ENCODE results near the gene GPR17.

The GPR17 gene

GRCh38 chr2:127630096-127630863, 15.7 kb upstream of the GPR17 start:
- no peak for DNase-seq (ENCODE audit: low read depth)

DNA sequence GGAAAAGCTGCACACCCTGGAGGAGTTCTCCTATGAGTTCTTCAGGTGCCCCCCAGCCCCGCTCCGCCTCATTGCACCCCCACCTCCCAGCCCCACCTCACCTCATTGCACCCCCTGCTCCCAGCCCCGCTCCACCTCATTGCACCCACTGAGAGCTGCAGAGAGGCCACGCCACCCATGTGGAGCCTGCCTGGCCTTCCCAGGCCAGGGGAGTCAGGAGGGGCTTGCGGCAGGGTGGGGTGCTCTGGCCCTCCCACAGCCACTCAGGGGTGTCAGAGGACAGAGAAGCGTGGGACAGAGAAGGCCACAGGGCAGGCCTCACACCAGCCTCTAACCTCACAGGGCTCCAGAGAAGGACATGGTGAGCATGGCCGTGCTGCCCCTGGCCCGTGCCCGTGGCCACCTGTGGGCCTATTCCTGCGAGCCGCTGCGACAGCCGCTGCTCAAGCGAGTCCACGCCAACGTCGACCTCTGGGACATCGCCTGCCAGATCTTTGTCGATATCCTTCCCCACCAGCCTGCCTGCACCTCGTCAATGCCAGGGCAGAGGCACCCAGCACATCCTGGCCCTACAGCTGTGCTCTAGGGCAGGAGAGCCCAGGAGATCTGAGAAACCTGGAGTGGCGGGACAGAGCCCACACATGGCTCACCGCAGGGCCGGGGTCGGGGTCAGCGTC, 15.0 kb upstream of the GPR17 start:
- no peak for DNase-seq (ENCODE audit: low read depth)

DNA sequence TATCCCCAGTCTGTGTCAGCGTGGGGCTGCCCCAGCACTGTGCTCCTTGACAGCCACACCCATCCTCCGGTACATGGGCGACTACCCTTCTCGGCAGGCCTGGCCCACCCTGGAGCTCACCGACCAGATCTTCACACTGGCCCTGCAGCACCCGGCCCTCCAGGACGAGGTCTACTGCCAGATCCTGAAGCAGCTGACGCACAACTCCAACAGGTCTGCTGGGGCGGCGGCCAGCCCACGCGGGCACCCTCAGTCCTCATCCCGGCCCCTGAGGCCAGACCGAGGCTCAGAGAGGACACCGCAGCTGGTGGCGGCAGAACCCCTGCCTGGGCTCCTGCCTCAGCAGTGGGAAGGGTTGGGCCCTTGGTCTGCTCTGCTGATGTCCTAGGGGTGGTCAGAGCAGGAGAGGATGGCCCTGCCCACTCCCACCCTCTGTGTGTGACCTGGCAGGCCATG, 14.4 kb upstream of the GPR17 start:
- no peak for DNase-seq (ENCODE audit: low read depth)

DNA sequence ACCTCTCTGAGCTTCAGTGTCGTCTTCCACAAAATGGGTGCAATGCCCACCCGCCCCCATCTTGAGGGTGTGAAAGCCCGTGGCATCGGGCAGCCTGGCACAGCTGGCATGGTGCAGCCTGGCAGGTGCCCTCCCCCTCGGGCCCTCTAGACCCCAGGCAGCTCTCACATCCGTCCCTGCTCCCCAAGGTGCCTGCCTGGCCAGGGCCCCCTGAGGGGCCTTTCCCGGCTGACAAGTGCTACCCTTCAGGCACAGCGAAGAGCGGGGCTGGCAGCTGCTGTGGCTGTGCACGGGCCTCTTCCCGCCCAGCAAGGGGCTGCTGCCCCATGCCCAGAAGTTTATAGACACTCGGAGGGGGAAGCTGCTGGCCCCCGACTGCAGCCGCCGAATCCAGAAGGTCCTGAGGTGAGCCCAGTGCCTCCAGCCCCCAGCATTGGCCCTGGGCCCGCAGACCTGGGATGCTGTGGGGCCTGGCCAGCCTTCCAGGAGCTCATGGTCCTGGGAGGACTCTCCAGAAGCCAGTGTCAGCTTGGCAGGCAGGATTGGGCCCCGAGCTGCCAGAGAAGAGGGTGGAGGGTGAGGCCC, 13.9 kb upstream of the GPR17 start:
- DNase-seq (ENCODE audit: low read depth), result no peak

DNA sequence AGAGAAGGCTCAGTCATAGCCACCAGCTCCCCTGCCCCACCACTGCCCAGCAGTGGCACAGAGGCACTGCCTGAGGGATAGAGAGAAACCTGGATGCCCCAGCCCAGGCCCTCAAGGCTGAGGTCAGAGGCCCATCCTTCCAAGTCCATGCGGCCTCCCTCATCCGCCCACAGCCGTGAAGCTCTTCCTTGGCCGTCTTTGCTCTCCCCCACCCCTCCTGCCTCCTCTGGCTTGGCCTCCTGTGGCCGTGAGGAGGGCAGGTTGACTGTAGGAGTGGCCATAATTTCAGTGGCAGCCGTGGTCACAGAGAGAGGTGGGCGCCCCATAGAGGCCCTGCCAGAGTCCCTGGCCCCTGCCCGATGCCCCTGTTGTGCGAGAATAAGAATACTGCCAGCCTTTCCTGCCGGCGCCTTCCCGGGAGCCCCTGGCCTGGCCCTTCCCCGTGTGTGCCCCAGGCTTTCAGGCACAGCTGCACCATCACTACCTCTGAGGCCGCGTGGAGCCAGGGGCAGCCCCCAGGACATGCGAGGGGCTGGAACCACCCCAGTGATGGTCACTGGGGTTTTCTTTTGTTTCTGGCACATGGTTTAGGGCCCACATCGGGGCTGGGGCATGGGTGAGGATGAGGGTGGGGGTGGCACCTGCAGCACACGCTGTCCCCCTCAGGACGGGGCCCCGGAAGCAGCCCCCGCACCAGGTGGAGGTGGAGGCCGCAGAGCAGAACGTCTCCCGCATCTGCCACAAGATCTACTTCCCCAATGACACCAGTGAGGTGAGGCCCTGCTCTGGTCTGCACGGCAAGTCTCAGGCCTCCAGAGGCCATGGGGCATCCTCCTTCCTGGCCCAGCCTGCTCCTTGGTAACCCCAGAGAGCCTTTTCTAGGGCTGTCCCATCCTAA, 13.1 kb upstream of the GPR17 start:
- no peak for DNase-seq (ENCODE audit: low read depth)

DNA sequence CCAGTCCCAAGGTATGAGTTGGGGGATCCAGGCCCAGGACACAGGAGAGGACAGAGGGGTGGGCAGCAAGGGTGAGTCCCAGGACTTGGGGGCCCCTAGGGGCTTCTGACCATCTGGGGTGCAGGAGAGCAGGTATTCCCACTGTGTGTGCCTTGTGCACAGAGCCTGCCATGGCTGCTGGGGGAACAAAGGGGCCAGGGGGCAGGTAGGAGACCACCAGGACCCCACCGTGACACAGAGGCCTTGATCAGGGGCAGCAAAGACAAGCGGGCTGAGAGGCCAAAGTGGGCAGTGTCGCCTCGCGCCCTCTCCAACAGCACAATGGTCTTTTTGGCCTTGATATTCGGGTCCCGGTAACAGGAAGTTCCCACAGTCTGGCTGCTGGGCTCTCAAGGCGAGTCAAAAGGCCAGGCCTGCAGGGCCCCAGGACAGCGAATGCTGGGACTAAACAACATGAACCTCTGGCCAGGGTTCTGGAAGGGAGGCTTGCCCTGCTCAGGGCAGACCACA, 12.3 kb upstream of the GPR17 start:
- no peak for DNase-seq (ENCODE audit: low read depth)

DNA sequence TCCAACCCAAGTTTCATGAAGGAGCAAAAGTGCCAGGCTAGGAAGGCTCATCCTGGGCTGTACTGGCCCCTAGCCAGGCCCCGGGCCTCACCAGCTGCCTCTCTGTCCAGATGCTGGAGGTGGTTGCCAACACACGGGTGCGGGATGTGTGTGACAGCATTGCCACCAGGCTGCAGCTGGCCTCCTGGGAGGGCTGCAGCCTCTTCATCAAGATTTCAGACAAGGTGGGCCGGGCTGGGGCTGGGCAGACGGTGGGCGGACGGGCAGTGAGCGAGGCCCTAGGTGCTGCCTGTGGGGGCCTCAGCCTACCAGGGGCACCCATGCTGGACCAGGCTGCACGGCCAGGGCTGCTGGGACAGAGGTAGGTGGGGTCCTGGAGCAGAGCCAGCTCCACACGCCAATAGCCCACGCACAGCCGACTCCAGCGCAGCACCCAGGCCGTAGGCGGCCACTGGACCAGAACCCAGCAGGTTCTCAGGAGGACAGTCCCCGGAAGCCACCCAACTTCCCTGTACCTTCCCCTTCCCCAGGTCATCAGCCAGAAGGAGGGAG, 11.8 kb upstream of the GPR17 start:
- DNase-seq (ENCODE audit: low read depth), result no peak

DNA sequence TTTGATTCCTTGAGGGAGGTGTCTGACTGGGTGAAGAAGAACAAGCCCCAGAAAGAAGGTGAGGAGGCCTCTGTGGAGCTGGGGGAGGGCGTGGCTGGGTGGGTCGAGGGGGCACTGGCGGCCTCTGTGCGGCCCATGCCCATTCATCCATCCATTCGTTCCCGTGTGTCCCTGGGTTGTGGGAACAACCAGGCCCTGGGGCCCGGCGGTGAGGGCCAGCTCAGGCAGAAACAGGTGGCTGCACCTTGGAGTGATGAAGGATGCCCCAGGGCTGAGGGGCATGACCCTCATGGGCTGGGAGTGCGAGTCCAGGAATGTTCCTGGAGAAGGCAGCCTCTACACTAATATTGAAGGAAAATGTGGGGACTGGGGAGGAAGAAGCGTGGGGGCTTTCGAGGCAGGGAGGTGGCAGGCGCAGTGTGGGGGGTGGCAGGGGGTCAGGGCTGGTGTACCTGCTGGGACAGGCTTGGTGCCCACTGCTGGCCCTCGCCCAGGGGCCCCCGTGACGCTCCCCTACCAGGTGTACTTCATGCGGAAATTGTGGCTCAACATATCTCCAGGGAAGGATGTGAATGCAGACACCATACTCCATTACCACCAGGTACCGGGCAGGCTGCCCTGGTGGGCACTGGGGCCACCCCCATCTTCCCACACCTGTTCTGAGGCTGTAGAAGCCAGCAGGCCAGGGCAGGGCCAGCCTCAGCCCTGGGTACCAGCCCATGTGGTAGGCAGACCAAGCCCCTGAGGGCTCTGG, 11.2 kb upstream of the GPR17 start:
- no peak for DNase-seq (ENCODE audit: low read depth)

DNA sequence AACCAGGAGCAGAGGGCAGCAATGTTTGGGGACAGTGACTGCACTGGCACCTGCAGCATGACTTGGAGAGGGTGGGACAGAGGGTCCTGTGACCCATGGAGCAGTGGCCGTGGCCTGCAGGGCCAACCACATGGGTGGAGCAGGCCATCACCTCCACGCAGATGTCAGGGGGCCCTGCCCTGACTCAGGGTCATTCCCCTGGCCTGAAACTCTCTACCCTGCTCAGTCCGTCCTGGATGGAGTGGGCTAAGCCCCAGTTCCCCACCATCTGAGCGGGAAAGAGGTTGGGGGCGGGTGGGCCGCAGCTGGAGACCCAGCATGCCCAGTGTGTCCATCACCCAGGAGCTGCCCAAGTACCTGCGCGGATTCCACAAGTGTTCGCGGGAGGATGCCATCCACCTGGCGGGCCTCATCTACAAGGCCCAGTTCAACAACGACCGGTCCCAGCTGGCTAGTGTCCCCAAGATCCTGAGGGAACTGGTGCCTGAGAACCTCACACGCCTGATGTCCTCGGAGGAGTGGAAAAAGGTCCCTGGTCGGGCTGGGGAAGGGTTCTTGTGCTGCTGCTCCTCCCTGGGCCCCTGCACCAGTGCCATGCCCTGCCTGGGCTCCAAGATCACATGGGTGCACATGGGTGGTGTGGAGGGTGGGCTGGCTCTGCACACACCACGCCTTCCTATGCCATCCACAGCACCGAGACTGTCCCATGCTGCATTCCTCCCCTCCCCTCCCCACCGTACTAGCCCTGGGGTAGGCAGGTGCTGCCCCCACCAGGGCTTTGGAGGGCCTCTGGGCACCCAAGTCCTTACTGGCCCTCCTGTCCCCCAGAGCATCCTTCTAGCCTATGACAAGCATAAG, 10.3 kb upstream of the GPR17 start:
- DNase-seq (ENCODE audit: low read depth), result no peak

- no peak for DNase-seq (ENCODE audit: low read depth)
These were observed 9.4 kb upstream of the GPR17 start for GRCh38 chr2:127636248-127637235.

- no peak for DNase-seq (ENCODE audit: low read depth)
These were observed 8.7 kb upstream of the GPR17 start for GRCh38 chr2:127637236-127637630.

DNA sequence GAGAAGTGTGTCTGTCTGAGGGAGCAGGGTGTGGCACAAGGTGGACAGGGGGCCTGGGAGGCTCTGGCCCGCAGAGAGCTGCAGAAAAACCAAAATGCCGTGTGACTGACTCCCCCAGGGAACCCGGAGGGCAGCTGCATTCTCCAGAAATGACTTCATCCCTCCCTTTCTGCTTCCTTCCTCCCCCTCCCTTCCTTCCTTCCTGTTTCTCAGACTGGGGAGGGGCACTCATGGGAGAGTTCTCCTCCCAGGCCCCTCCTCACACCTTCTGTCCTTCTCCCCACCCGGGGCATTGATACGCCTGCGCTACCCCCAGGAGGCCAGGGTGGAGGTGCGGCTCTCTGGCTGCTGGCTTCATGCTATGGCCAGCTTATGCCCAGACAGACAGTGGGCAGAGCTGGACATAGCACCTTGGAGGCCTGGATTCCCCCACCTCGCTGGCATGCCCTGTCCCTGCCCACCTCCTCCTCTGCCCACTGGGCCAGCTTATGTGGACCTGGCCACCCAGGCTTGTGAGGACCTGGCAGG, 8.2 kb upstream of the GPR17 start:
- no peak for DNase-seq (ENCODE audit: low read depth)

DNA sequence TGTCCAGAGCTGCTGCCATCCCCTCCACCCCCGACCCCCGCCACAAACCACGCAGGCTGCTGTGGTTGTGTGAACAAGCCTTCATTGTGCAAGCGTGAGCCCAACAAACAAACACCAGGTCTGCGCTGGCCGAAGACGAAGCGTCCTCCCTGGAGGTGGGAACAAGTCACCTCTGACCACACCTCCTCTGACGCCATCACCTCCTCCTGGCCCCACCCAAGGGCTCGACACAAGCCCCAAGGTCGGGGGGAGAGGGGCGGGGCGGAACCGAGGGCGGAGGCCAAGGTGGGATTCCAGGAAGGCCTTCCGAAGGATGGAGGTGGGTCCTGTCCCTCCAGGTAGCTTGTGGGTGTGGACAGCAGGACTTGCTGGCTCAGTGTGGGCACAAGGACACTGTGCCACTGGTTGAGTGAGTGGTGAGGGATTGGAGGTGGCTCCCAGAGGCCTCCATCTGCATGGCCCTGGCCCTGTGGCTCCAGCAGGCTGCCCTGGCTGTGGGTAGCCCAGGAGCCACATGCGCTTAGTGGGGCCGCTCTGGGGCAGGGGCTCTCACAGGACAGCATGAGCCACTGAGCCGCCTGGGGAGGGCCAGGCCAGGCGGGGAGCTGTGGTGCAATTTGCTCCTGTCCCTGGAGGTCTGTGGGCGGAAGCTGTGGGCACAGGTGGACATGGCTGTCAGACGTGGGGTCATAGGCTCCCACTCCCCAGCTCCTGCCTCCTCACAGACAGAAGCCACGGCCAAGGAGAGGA, 7.4 kb upstream of the GPR17 start:
- no peak for DNase-seq (ENCODE audit: low read depth)

DNA sequence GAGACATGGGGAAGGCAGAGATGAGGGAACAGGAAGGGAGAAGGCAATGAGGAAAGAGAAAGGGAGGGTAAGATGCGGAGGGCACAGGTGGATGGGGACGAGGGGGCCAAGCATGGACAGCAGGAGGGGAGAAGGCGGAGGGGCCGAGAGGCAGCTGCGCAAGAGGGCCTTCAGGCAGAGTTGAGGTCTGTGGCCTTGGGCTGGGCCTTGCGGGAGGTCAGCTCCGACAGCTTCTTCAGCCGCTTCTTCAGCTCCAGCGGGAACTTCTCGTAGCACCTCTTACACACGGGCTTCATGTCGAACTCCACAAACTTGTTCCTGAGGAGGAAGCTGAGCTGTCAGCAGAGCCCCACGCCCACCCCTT, 6.9 kb upstream of the GPR17 start:
- no peak for DNase-seq (ENCODE audit: low read depth)

DNA sequence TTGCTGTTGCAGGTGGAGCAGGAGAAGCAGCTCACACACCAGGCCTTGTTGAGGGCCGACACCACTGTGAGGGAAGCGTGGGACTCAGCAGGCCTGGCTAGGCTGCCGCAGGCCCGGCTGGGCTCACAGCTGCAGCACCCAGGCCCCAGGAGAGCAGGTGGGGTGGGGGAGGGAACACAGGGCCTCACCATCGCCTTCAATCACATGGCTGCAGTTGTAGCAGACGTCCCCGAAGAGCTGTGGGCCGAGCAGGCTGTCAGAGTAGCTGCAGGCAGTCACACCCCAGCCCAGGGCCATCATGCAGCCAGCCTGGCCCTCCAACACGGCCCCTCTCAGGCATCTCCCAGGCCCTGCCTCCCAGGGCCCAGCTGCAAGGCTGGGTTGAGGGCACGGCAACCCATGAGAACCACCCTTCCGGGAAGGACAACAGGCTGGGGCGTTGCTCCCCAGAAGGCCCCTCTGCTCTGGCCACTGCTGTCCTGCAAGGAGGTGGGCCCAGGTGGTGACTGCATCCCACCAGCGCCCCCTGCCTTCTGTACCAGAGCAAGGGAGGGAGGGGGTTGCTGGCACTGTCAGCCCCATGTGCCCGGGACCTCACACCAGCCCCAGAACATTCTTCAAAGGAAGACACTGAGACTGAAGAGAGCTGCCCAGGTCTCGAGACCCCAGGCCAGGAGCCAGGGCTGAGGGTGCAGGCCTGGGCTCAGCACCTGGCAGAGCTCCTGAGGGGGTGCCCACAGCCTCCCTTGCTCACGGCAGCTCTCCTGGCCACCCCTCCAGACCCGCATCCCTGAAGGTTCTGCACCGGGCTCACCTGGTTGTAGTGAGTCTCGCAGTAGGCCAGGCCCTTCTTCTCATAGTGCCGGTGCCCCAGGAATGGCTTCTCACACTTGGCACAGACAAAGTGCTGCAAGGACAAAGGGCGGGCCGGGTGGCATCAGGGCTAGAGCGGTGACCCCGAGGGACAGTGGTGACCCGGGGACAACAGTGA, 5.6 kb upstream of the GPR17 start:
- DNase-seq (ENCODE audit: low read depth), result no peak

DNA sequence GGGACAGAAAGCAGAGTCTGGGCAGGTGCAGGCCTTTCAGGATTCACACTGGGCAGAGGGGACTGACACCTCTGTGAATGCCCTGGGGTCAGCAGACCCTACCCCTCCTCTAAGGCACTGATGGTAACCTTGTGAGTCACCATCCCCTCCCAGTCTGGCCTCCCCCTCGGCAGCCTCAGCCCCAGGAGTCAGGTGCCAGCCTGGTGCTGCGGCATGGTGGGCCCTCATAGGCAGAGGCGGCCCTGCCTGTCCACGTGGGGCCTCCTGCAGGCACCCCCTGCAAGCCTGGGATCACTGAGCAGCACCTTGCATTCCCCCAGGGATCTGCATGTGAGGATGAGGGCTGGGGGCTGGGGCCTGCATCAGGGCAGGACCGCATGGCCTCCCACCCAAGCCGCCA, 4.8 kb upstream of the GPR17 start:
- DNase-seq (ENCODE audit: low read depth), result no peak
